Hepatocyte (in vitro differentiated cells): ENCODE measurements around the gene RPL38. TPM values are rescaled to one million over a fixed set of nuclear protein-coding genes. Genes with fewer than 3 reads are reported as not detected.

Experiments
- DNase-seq: peaks from one replicate; pipeline ENCODE4 v3.0.0-alpha.2; 2016; ENCODE audit warnings: low spot score
- H2AFZ ChIP-seq: fragments of 200-600 bp; sonication (generic); 2 replicates; pipeline ENCODE4 v1.6.0; 2016; ENCODE audit warnings: antibody characterized with exemption, mild to moderate bottlenecking
- H3K27ac ChIP-seq: fragments of 200-600 bp; sonication (generic); 2 replicates; pipeline ENCODE4 v1.5.1; 2016; ENCODE audit warnings: mild to moderate bottlenecking
- H3K27me3 ChIP-seq: fragments of 200-600 bp; sonication (generic); 2 replicates; pipeline ENCODE4 v1.6.1; 2016
- H3K36me3 ChIP-seq: fragments of 200-600 bp; sonication (generic); replicated peaks from 2 replicates; pipeline ENCODE4 v1.5.1; 2016; ENCODE audit warnings: low read depth; ENCODE audit not compliant: insufficient read depth
- H3K4me1 ChIP-seq: fragments of 200-600 bp; sonication (generic); 2 replicates; pipeline ENCODE4 v1.5.1; 2016; ENCODE audit warnings: mild to moderate bottlenecking, moderate library complexity; ENCODE audit not compliant: insufficient read depth
- H3K4me2 ChIP-seq: fragments of 200-600 bp; sonication (generic); 2 replicates; pipeline ENCODE4 v1.6.0; 2016
- H3K4me3 ChIP-seq: fragments of 200-600 bp; sonication (generic); 2 replicates; pipeline ENCODE4 v1.5.1; 2016; ENCODE audit warnings: mild to moderate bottlenecking
- H3K79me2 ChIP-seq: fragments of 200-600 bp; sonication (generic); 2 replicates; pipeline ENCODE4 v1.6.0; 2017; ENCODE audit warnings: mild to moderate bottlenecking
- H3K9me2 ChIP-seq: fragments of 200-600 bp; sonication (generic); replicated peaks from 2 replicates; pipeline ENCODE4 v1.6.0; 2017; ENCODE audit warnings: mild to moderate bottlenecking; ENCODE audit not compliant: insufficient read depth
- H3K9me3 ChIP-seq: fragments of 200-600 bp; sonication (generic); 2 replicates; pipeline ENCODE4 v1.5.1; 2016; ENCODE audit warnings: low read depth, mild to moderate bottlenecking
- H4K20me1 ChIP-seq: fragments of 200-600 bp; sonication (generic); 2 replicates; pipeline ENCODE4 v1.6.0; 2016; ENCODE audit warnings: mild to moderate bottlenecking; ENCODE audit not compliant: insufficient read depth, poor library complexity, severe bottlenecking
- EZH2 ChIP-seq: fragments of 200-600 bp; sonication (generic); IDR thresholded peaks from 2 replicates; pipeline ENCODE4 v1.6.1; 2016; ENCODE audit warnings: antibody characterized with exemption, mild to moderate bottlenecking, borderline replicate concordance
- EZH2phosphoT487 ChIP-seq: fragments of 200-600 bp; sonication (generic); IDR thresholded peaks from one replicate; pipeline ENCODE4 v1.6.1; 2018; ENCODE audit warnings: antibody characterized with exemption, mild to moderate bottlenecking, low read depth, moderate library complexity; ENCODE audit not compliant: unreplicated experiment, severe bottlenecking
- WGBS: methylation state at CpG from one replicate; pipeline ENCODE4 v1.1.6; 2016; ENCODE audit warnings: low lambda C conversion rate; ENCODE audit errors: missing lambda C conversion rate; 5-methylcytosine and 5-hydroxymethylcytosine counted together
- polyA plus RNA-seq: library from polyadenylated mRNA; unstranded; fragments of >200 nt; fragmentation: Nextera tagmentation; extraction: Ambion mirVana; gene quantifications from 2 replicates; pipeline ENCODE4 v1.2.1, GENCODE V29; 2016
- total RNA-seq: library from RNA; depleted of rRNA; stranded (reverse); fragments of >200 nt; gene quantifications from 2 replicates; pipeline ENCODE4 v1.2.3, GENCODE V29; 2014
- TF ChIP-seq, protein P1 (sequence below): fragments of 200-600 bp; sonication (generic); IDR thresholded peaks from 2 replicates; pipeline ENCODE4 v1.5.1; 2016; ENCODE audit warnings: antibody characterized with exemption, mild to moderate bottlenecking; ENCODE audit not compliant: poor library complexity

Gene RPL38
- total and polyA plus RNA-seq, 2 experiments from 2014 or later: 276 to 758 TPM

- H2AFZ ChIP-seq: no peak overlapping the region
- H3K4me3 ChIP-seq: no peak overlapping the region
- 93% methylated on average over 17 of the region's 20 CpGs for WGBS
- H3K4me2 ChIP-seq: no peak overlapping the region
- DNase-seq: no peak
- H3K27me3 ChIP-seq: no peaks in the 10 kb centered on the region
- TF ChIP-seq EZH2phosphoT487 (no peak), EZH2 (no peak)
- TF ChIP-seq, protein P1, sequence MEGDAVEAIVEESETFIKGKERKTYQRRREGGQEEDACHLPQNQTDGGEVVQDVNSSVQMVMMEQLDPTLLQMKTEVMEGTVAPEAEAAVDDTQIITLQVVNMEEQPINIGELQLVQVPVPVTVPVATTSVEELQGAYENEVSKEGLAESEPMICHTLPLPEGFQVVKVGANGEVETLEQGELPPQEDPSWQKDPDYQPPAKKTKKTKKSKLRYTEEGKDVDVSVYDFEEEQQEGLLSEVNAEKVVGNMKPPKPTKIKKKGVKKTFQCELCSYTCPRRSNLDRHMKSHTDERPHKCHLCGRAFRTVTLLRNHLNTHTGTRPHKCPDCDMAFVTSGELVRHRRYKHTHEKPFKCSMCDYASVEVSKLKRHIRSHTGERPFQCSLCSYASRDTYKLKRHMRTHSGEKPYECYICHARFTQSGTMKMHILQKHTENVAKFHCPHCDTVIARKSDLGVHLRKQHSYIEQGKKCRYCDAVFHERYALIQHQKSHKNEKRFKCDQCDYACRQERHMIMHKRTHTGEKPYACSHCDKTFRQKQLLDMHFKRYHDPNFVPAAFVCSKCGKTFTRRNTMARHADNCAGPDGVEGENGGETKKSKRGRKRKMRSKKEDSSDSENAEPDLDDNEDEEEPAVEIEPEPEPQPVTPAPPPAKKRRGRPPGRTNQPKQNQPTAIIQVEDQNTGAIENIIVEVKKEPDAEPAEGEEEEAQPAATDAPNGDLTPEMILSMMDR: no peak
- H3K4me1 ChIP-seq: no peaks in the 10 kb centered on the region
- no peak overlapping the region for H3K27ac ChIP-seq
- no peaks in the 10 kb centered on the region for H4K20me1 ChIP-seq
- H3K36me3 ChIP-seq: no peaks in the 10 kb centered on the region
- no peaks in the 10 kb centered on the region for H3K9me3 ChIP-seq
- no peaks in the 10 kb centered on the region for H3K9me2 ChIP-seq
- H3K79me2 ChIP-seq: no peaks in the 10 kb centered on the region
Measured at GRCh38 chr17:74224959-74225725, 21.7 kb downstream of the RPL38 start.

DNA sequence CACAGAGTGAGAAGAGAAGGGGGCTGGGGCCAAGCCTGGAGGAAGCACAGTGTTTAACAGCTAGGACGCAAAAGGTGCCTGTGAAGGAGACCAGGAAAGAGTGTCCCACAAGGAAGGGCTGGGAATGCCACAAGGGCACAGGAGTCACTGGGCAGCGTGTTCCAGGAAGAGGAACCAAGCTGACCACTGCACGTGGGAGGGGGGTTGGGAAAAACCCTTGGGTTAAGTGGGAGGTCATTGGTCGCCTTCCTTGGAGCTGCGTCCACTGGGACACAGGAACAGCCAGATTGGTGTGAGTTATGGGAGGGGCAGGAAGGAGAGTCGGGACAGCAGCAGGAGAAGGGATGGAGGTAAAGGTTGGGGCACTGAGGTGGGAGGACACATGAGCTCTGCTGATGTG lies 22.8 kb downstream of the RPL38 start:
- no peaks in the 10 kb centered on the region for H3K9me2 ChIP-seq
- H3K9me3 ChIP-seq: no peaks in the 10 kb centered on the region
- no peak overlapping the region for H3K4me3 ChIP-seq
- no peak overlapping the region for H3K4me2 ChIP-seq
- H4K20me1 ChIP-seq: no peaks in the 10 kb centered on the region
- H3K27me3 ChIP-seq: no peaks in the 10 kb centered on the region
- H3K4me1 ChIP-seq: no peaks in the 10 kb centered on the region
- DNase-seq: no peak
- H3K27ac ChIP-seq: no peak overlapping the region
- H3K79me2 ChIP-seq: no peaks in the 10 kb centered on the region
- H2AFZ ChIP-seq: no peak overlapping the region
- H3K36me3 ChIP-seq: no peaks in the 10 kb centered on the region
- TF ChIP-seq, protein P1: no peak
- TF ChIP-seq EZH2 (no peak), EZH2phosphoT487 (no peak)
- WGBS: 85% methylated on average over 5 of the region's 6 CpGs

DNA sequence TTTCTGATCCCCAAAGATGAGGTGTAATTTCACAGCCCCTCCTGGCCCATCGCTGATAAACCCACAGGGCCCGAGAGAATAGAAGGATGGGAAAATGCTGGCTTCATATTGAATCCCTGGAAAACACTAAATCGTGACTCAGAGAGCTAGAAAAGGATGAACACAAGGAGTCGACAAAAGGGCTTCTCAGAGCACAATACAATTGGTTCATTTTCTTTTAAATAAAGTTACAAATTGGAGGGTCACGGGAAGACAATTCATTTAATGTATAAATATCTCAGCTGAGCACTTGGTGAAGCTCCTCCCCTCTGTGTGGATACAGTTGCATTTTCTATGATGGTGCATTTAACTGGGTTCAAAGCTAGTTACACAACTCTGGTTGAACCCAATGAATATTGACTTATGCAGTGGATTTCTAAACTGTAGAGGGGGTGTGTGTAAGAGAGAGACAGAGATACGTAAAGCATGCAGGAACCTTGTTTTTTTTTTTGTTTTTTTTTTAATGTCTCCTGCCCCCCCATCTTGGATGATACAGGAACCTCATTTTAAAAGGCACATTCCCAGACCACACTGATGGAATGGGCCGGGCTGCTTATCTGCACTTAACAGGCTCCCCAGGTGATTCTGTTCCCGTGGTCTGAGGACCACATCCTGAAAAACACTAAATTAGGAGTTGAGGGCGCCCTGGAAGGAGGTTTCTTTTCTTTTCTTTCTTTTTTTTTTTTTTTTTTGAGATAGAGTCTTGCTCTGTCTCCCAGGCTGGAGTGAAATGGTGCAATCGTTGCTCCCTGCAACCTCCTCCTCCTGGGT lies 24.0 kb downstream of the RPL38 start:
- no peaks in the 10 kb centered on the region for H3K9me2 ChIP-seq
- no peak overlapping the region for H3K4me2 ChIP-seq
- H3K27ac ChIP-seq: no peak overlapping the region
- H4K20me1 ChIP-seq: no peaks in the 10 kb centered on the region
- no peak for DNase-seq
- TF ChIP-seq, protein P1: no peak
- TF ChIP-seq EZH2 (no peak), EZH2phosphoT487 (no peak)
- whole genome bisulfite sequencing: 89% methylated on average over 10 of the region's 10 CpGs
- H3K9me3 ChIP-seq: no peaks in the 10 kb centered on the region
- H3K27me3 ChIP-seq: no peaks in the 10 kb centered on the region
- H2AFZ ChIP-seq: no peak overlapping the region
- no peaks in the 10 kb centered on the region for H3K36me3 ChIP-seq
- no peaks in the 10 kb centered on the region for H3K4me1 ChIP-seq
- no peaks in the 10 kb centered on the region for H3K79me2 ChIP-seq
- no peak overlapping the region for H3K4me3 ChIP-seq
